ENCODE data around the gene FMO5. TPM values are rescaled to one million over a fixed set of nuclear protein-coding genes. Genes with fewer than 3 reads are reported as not detected.

The FMO5 gene
- total RNA-seq, 4 donors from 2014 or later = 1.1 to 8.6 (median 2.2) TPM

DNA sequence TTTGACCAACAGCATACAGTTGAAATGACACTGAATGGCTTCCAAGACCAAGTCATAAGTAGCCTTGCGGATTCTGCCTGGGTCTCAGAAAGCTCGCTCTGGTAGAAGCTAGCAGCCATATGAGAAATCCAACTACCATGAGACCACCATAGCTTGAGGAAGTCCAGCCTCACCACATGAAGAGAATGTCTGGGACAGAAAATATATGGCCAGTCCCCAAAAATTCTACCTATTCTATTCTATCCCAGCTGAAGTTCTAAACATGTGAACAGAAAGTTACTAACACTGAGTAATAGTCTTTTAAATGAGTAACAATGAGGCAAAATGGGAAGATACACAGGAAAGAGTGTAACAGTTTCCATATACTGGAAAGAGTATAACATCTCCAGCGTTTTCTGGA lies 9.0 kb downstream of the FMO5 start:
- H3K36me3 ChIP-seq = peaks cover 0 to 9% of the 10 kb centered on the region in 2 donors
- H3K4me1 ChIP-seq = no peaks in the 10 kb centered on the region
- ATAC-seq = no peak
- no peak overlapping the region for H3K4me3 ChIP-seq
- no peaks in the 10 kb centered on the region for H3K9me3 ChIP-seq
- TF ChIP-seq POLR2A (IDR thresholded peaks at IDR 0.05) = no peak
- TF ChIP-seq CTCF (IDR thresholded peaks at IDR 0.05) = no peak
- no peak for TF ChIP-seq POLR2AphosphoS5 (IDR thresholded peaks at IDR 0.05)
- TF ChIP-seq EP300 (IDR thresholded peaks at IDR 0.05) = no peak
- no peaks in the 10 kb centered on the region for H3K27me3 ChIP-seq
- 90 to 95% methylated on average over 3 of the region's 3 CpGs for WGBS, 2 donors (ENCODE audit: low coverage in 1 of 2)
- no peak overlapping the region for H3K27ac ChIP-seq

GRCh38 chr1:147215540-147215916 lies 9.6 kb downstream of the FMO5 start:
- no peak overlapping the region for H3K4me3 ChIP-seq
- no peak for ATAC-seq
- WGBS, 2 donors (ENCODE audit: low coverage in 1 of 2) = 14 to 30% methylated on average over 2 of the region's 2 CpGs
- H3K36me3 ChIP-seq = peaks cover 0 to 9% of the 10 kb centered on the region in 2 donors
- no peaks in the 10 kb centered on the region for H3K4me1 ChIP-seq
- TF ChIP-seq POLR2A (IDR thresholded peaks at IDR 0.05) = no peak
- TF ChIP-seq POLR2AphosphoS5 (IDR thresholded peaks at IDR 0.05) = no peak
- TF ChIP-seq CTCF (IDR thresholded peaks at IDR 0.05) = no peak
- TF ChIP-seq EP300 (IDR thresholded peaks at IDR 0.05) = no peak
- no peaks in the 10 kb centered on the region for H3K9me3 ChIP-seq
- no peak overlapping the region for H3K27ac ChIP-seq
- H3K27me3 ChIP-seq = no peaks in the 10 kb centered on the region

DNA sequence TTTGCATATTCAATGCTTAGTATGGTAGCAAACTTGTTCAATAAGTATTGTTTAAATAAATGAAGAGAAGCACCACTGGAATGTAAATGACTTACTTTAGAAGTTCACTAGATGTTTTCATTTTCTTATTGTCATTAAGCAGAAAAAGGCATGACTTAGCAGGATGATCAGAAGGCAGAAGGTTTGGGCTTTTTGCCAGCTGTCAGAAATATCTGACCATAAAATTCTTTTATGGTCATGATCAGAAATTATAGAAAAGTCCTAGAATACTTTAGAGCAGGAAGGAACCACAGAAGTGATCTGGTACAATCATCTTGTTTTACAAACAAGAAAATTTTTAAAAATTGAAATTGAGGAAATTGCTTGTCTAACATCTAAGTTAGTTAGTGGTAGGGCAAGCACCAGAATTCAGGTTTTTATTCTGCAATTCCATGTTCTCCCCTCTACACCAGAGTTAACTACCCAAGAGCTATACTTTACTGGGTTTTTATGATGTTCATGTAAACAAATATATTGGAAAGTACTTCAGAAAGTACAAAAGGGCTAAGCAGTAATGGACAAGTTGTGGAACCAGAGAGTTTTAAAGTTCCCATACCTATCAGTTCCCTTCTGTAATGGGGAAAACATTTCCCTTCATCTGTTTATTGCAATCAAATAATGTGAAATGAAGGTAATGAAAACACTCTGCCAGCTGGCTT lies 10.1 kb downstream of the FMO5 start:
- no peak for TF ChIP-seq EP300 (IDR thresholded peaks at IDR 0.05)
- Histone ChIP-seq H3K9me3 (no peaks in the 10 kb centered on the region), H3K27me3 (no peaks in the 10 kb centered on the region), H3K4me3 (no peak overlapping the region), H3K27ac (no peak overlapping the region), H3K4me1 (no peaks in the 10 kb centered on the region), H3K36me3 (peaks cover 0 to 9% of the 10 kb centered on the region in 2 donors)
- no peak for ATAC-seq

DNA sequence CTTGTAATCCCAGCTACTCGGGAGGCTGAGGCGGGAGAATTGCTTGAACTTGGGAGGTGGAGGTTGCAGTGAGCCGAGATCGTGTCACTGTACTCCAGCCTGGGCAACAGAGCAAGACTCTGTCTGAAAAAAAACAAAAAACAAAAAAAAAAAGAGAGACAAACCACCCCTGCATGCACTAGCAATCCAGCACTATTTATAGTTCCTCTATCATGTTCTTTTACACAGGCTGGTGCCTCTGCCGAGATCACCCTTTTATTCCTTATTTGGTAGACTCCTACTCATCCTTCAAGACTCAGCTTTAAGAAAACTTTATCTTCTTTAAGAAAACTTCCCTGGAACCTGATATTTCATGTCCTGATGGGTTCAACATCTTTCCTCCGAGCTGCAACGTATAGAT lies 10.8 kb downstream of the FMO5 start:
- Histone ChIP-seq H3K4me3 (no peak overlapping the region), H3K36me3 (peaks cover 0 to 9% of the 10 kb centered on the region in 2 donors), H3K4me1 (no peaks in the 10 kb centered on the region), H3K27ac (no peak overlapping the region), H3K27me3 (no peaks in the 10 kb centered on the region), H3K9me3 (no peaks in the 10 kb centered on the region)
- ATAC-seq = no peak
- 61 to 71% methylated on average over 3 to 5 of the region's 7 CpGs for WGBS, 2 donors (ENCODE audit: low coverage in 1 of 2)
- no peak for TF ChIP-seq POLR2AphosphoS5 (IDR thresholded peaks at IDR 0.05)
- no peak for TF ChIP-seq POLR2A (IDR thresholded peaks at IDR 0.05)
- no peak for TF ChIP-seq CTCF (IDR thresholded peaks at IDR 0.05)
- TF ChIP-seq EP300 (IDR thresholded peaks at IDR 0.05) = no peak

- peaks cover 0 to 11% of the 10 kb centered on the region in 2 donors for H3K36me3 ChIP-seq
- H3K9me3 ChIP-seq = no peaks in the 10 kb centered on the region
- no peak overlapping the region for H3K4me3 ChIP-seq
- ATAC-seq = no peak
- TF ChIP-seq CTCF (IDR thresholded peaks at IDR 0.05) (no peak), POLR2A (IDR thresholded peaks at IDR 0.05) (no peak), EP300 (IDR thresholded peaks at IDR 0.05) (no peak), POLR2AphosphoS5 (IDR thresholded peaks at IDR 0.05) (no peak)
- H3K27ac ChIP-seq = no peak overlapping the region
- no peaks in the 10 kb centered on the region for H3K4me1 ChIP-seq
- no peaks in the 10 kb centered on the region for H3K27me3 ChIP-seq
These were observed 11.9 kb downstream of the FMO5 start for GRCh38 chr1:147213271-147213670.
